ENCODE data around the gene EFHC1.
"Not testable (repeated sequence)": the region's sequence is repeated elsewhere in the genome, so short reads cannot be mapped to it uniquely, and the experiment has no call there.

Gene EFHC1

DNA sequence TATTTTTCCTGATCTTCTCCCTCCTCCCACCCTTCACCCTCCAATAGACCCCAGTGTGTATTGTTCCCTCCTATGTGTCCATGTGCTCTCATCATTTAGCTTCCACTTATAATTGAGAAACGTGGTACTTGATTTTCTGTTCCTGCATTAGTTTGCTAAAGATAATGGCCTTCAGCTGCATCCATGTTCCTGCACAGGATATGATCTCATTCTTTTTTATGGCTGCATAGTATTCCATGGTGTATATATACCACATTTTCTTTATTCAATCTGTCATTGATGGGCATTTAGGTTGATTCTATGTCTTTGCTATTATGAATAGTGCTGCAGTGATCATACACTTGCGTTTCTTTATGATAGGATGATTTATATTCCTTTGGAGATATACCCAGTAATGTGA lies 41.1 kb downstream of the EFHC1 start:
- not testable (repeated sequence) for H3K4me1 ChIP-seq (ENCODE audit: control insufficient read depth, low read depth, low read length); H3K18ac ChIP-seq (ENCODE audit: low read length); DNase-seq; H3K27ac ChIP-seq (ENCODE audit: low read depth, low read length); H3K56ac ChIP-seq (ENCODE audit: low read length); H4K5ac ChIP-seq (ENCODE audit: low read length); H3K4ac ChIP-seq (ENCODE audit: low read depth, low read length); H3K79me1 ChIP-seq (ENCODE audit: low read length); H2AK5ac ChIP-seq (ENCODE audit: low read length); H3K4me2 ChIP-seq (ENCODE audit: low read length); H3K36me3 ChIP-seq (ENCODE audit: control insufficient read depth, insufficient read depth, low read length); H3K79me2 ChIP-seq (ENCODE audit: control insufficient read depth, insufficient read depth, low read length); H3K23ac ChIP-seq (ENCODE audit: low read length); H2BK5ac ChIP-seq (ENCODE audit: low read length); H3K9ac ChIP-seq (ENCODE audit: low read length); H3K27me3 ChIP-seq (ENCODE audit: insufficient read depth, low read length, poor library complexity); H4K8ac ChIP-seq (ENCODE audit: low read depth, low read length); H3K4me3 ChIP-seq (ENCODE audit: low read length); H2BK120ac ChIP-seq (ENCODE audit: low read depth, low read length); H2BK15ac ChIP-seq (replicated peaks; ENCODE audit: low read depth)
- WGBS (ENCODE audit: extremely low coverage, insufficient coverage, low lambda C conversion rate) = no CpG with 5 or more reads among the region's 2 CpGs

DNA sequence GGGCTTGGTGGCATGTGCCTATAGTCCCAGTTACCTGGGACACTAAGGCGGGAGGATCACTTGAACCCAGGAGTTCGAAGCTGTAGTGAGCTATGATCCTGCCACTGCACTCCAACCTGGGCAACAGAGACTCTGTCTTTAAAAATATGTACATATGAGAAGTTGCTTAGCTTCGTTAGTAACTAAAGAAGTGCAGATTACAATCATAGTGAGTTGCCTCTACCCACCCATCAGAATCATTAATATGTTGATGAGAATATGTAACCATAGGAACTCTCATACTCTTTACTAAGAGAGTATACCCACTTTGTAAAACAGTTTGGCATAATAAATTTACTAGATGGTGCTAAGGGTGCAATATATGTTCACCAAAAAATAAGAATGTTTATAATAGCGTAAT lies 54.0 kb downstream of the EFHC1 start:
- H2BK15ac ChIP-seq (replicated peaks; ENCODE audit: low read depth) = no peak overlapping the region
- H3K79me2 ChIP-seq (ENCODE audit: control insufficient read depth, insufficient read depth, low read length) = no peaks in the 10 kb centered on the region
- no peak overlapping the region for H4K5ac ChIP-seq (ENCODE audit: low read length)
- H3K18ac ChIP-seq (ENCODE audit: low read length) = no peak overlapping the region
- H3K27me3 ChIP-seq (ENCODE audit: insufficient read depth, low read length, poor library complexity) = no peaks in the 10 kb centered on the region
- DNase-seq = no peak
- H3K79me1 ChIP-seq (ENCODE audit: low read length) = no peaks in the 10 kb centered on the region
- no peak overlapping the region for H3K27ac ChIP-seq (ENCODE audit: low read depth, low read length)
- no peak overlapping the region for H4K8ac ChIP-seq (ENCODE audit: low read depth, low read length)
- no peak overlapping the region for H2AK5ac ChIP-seq (ENCODE audit: low read length)
- H2BK120ac ChIP-seq (ENCODE audit: low read depth, low read length) = no peak overlapping the region
- no peak overlapping the region for H3K4me2 ChIP-seq (ENCODE audit: low read length)
- no peaks in the 10 kb centered on the region for H3K4me1 ChIP-seq (ENCODE audit: control insufficient read depth, low read depth, low read length)
- H3K36me3 ChIP-seq (ENCODE audit: control insufficient read depth, insufficient read depth, low read length) = no peaks in the 10 kb centered on the region
- no peak overlapping the region for H3K23ac ChIP-seq (ENCODE audit: low read length)
- H3K56ac ChIP-seq (ENCODE audit: low read length) = no peak overlapping the region
- H3K4ac ChIP-seq (ENCODE audit: low read depth, low read length) = no peak overlapping the region
- H3K9ac ChIP-seq (ENCODE audit: low read length) = no peak overlapping the region
- no peak overlapping the region for H2BK5ac ChIP-seq (ENCODE audit: low read length)
- H3K4me3 ChIP-seq (ENCODE audit: low read length) = no peak overlapping the region
- WGBS (ENCODE audit: extremely low coverage, insufficient coverage, low lambda C conversion rate) = no CpG with 5 or more reads among the region's 4 CpGs

GRCh38 chr6:52475307-52475706 lies 55.2 kb downstream of the EFHC1 start:
- no peaks in the 10 kb centered on the region for H3K36me3 ChIP-seq (ENCODE audit: control insufficient read depth, insufficient read depth, low read length)
- H3K27ac ChIP-seq (ENCODE audit: low read depth, low read length) = no peak overlapping the region
- no peak overlapping the region for H3K9ac ChIP-seq (ENCODE audit: low read length)
- no peak overlapping the region for H2BK120ac ChIP-seq (ENCODE audit: low read depth, low read length)
- H2BK5ac ChIP-seq (ENCODE audit: low read length) = no peak overlapping the region
- no peak overlapping the region for H3K18ac ChIP-seq (ENCODE audit: low read length)
- WGBS (ENCODE audit: extremely low coverage, insufficient coverage, low lambda C conversion rate) = no CpG with 5 or more reads among the region's 2 CpGs
- no peak overlapping the region for H2BK15ac ChIP-seq (replicated peaks; ENCODE audit: low read depth)
- DNase-seq = no peak
- no peak overlapping the region for H2AK5ac ChIP-seq (ENCODE audit: low read length)
- H3K27me3 ChIP-seq (ENCODE audit: insufficient read depth, low read length, poor library complexity) = no peaks in the 10 kb centered on the region
- H3K56ac ChIP-seq (ENCODE audit: low read length) = no peak overlapping the region
- no peak overlapping the region for H3K4me3 ChIP-seq (ENCODE audit: low read length)
- H4K8ac ChIP-seq (ENCODE audit: low read depth, low read length) = no peak overlapping the region
- no peak overlapping the region for H3K4ac ChIP-seq (ENCODE audit: low read depth, low read length)
- H3K79me1 ChIP-seq (ENCODE audit: low read length) = no peaks in the 10 kb centered on the region
- no peak overlapping the region for H4K5ac ChIP-seq (ENCODE audit: low read length)
- H3K23ac ChIP-seq (ENCODE audit: low read length) = no peak overlapping the region
- H3K4me2 ChIP-seq (ENCODE audit: low read length) = no peak overlapping the region
- no peaks in the 10 kb centered on the region for H3K79me2 ChIP-seq (ENCODE audit: control insufficient read depth, insufficient read depth, low read length)
- H3K4me1 ChIP-seq (ENCODE audit: control insufficient read depth, low read depth, low read length) = no peaks in the 10 kb centered on the region

DNA sequence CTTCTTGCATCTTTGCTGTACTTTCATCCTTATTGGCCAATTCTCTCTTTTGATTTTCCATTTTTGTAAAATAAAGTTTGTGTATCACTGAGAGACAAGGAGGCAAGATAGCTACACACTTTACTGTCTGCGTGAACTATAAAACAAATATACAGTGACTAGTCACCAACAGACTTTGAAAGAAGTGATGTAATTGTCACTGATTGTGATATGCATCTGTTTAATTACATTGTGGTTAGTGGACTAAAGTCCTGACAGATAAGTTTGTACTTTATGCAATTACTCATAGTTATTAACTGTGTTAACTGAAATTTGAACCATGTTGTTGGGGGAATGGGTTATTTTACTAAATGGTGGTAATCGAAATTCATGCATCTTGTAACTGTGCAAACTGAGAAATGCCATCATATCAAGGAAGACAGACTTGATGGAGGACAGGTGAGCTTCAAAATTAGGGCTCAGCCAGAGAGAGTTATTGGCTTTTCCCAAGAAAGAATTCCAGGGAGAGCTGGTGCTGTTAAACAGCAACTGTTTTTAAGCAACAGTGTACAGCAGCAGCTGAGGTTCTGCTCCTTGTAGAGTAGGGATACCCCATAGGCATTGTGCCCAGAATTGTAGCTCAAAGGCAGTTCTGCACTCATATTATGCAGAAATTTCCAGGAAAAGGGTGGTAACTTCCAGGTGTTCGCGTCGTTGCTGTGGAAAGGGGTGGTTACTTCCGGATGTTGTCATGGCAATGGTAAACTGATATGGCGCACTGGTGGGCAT lies 62.9 kb downstream of the EFHC1 start:
- H4K5ac ChIP-seq (ENCODE audit: low read length) = no peak overlapping the region
- H3K36me3 ChIP-seq (ENCODE audit: control insufficient read depth, insufficient read depth, low read length) = no peaks in the 10 kb centered on the region
- H3K56ac ChIP-seq (ENCODE audit: low read length) = no peak overlapping the region
- no peak overlapping the region for H3K4me3 ChIP-seq (ENCODE audit: low read length)
- no peak overlapping the region for H4K8ac ChIP-seq (ENCODE audit: low read depth, low read length)
- H3K23ac ChIP-seq (ENCODE audit: low read length) = no peak overlapping the region
- no peak overlapping the region for H2BK5ac ChIP-seq (ENCODE audit: low read length)
- no peaks in the 10 kb centered on the region for H3K79me2 ChIP-seq (ENCODE audit: control insufficient read depth, insufficient read depth, low read length)
- no peaks in the 10 kb centered on the region for H3K79me1 ChIP-seq (ENCODE audit: low read length)
- WGBS (ENCODE audit: extremely low coverage, insufficient coverage, low lambda C conversion rate) = no CpG with 5 or more reads among the region's 7 CpGs
- no peak overlapping the region for H2BK15ac ChIP-seq (replicated peaks; ENCODE audit: low read depth)
- no peak overlapping the region for H3K9ac ChIP-seq (ENCODE audit: low read length)
- DNase-seq = no peak
- H3K27me3 ChIP-seq (ENCODE audit: insufficient read depth, low read length, poor library complexity) = no peaks in the 10 kb centered on the region
- no peak overlapping the region for H3K18ac ChIP-seq (ENCODE audit: low read length)
- H3K4ac ChIP-seq (ENCODE audit: low read depth, low read length) = no peak overlapping the region
- H2AK5ac ChIP-seq (ENCODE audit: low read length) = no peak overlapping the region
- no peak overlapping the region for H3K4me2 ChIP-seq (ENCODE audit: low read length)
- no peak overlapping the region for H3K27ac ChIP-seq (ENCODE audit: low read depth, low read length)
- no peak overlapping the region for H2BK120ac ChIP-seq (ENCODE audit: low read depth, low read length)
- H3K4me1 ChIP-seq (ENCODE audit: control insufficient read depth, low read depth, low read length) = no peaks in the 10 kb centered on the region

GRCh38 chr6:52483671-52484003 lies 63.5 kb downstream of the EFHC1 start:
- no peak for DNase-seq
- Histone ChIP-seq H3K4me2 (ENCODE audit: low read length) (no peak overlapping the region), H3K18ac (ENCODE audit: low read length) (no peak overlapping the region), H4K8ac (ENCODE audit: low read depth, low read length) (no peak overlapping the region), H2BK5ac (ENCODE audit: low read length) (no peak overlapping the region), H3K27ac (ENCODE audit: low read depth, low read length) (no peak overlapping the region), H3K9ac (ENCODE audit: low read length) (no peak overlapping the region), H3K4me1 (ENCODE audit: control insufficient read depth, low read depth, low read length) (no peaks in the 10 kb centered on the region), H3K79me1 (ENCODE audit: low read length) (no peaks in the 10 kb centered on the region), H3K79me2 (ENCODE audit: control insufficient read depth, insufficient read depth, low read length) (no peaks in the 10 kb centered on the region), H2AK5ac (ENCODE audit: low read length) (no peak overlapping the region), H3K4me3 (ENCODE audit: low read length) (no peak overlapping the region), H2BK15ac (replicated peaks; ENCODE audit: low read depth) (no peak overlapping the region), H3K27me3 (ENCODE audit: insufficient read depth, low read length, poor library complexity) (no peaks in the 10 kb centered on the region), H4K5ac (ENCODE audit: low read length) (no peak overlapping the region), H3K23ac (ENCODE audit: low read length) (no peak overlapping the region), H3K56ac (ENCODE audit: low read length) (no peak overlapping the region), H3K4ac (ENCODE audit: low read depth, low read length) (no peak overlapping the region), H3K36me3 (ENCODE audit: control insufficient read depth, insufficient read depth, low read length) (no peaks in the 10 kb centered on the region), H2BK120ac (ENCODE audit: low read depth, low read length) (no peak overlapping the region)
- no CpG with 5 or more reads among the region's 3 CpGs for WGBS (ENCODE audit: extremely low coverage, insufficient coverage, low lambda C conversion rate)

GRCh38 chr6:52489881-52490280 lies 69.7 kb downstream of the EFHC1 start:
- no peak for DNase-seq
- Histone ChIP-seq H2BK120ac (ENCODE audit: low read depth, low read length) (no peak overlapping the region), H3K9ac (ENCODE audit: low read length) (no peak overlapping the region), H3K4me1 (ENCODE audit: control insufficient read depth, low read depth, low read length) (no peaks in the 10 kb centered on the region), H2BK15ac (replicated peaks; ENCODE audit: low read depth) (no peak overlapping the region), H3K23ac (ENCODE audit: low read length) (no peak overlapping the region), H3K79me1 (ENCODE audit: low read length) (no peaks in the 10 kb centered on the region), H3K4ac (ENCODE audit: low read depth, low read length) (no peak overlapping the region), H2BK5ac (ENCODE audit: low read length) (no peak overlapping the region), H3K27ac (ENCODE audit: low read depth, low read length) (no peak overlapping the region), H2AK5ac (ENCODE audit: low read length) (no peak overlapping the region), H3K79me2 (ENCODE audit: control insufficient read depth, insufficient read depth, low read length) (no peaks in the 10 kb centered on the region), H3K56ac (ENCODE audit: low read length) (no peak overlapping the region), H4K8ac (ENCODE audit: low read depth, low read length) (no peak overlapping the region), H3K27me3 (ENCODE audit: insufficient read depth, low read length, poor library complexity) (no peaks in the 10 kb centered on the region), H3K36me3 (ENCODE audit: control insufficient read depth, insufficient read depth, low read length) (no peaks in the 10 kb centered on the region), H3K18ac (ENCODE audit: low read length) (no peak overlapping the region), H3K4me2 (ENCODE audit: low read length) (no peak overlapping the region), H3K4me3 (ENCODE audit: low read length) (no peak overlapping the region), H4K5ac (ENCODE audit: low read length) (no peak overlapping the region)
- no CpG with 5 or more reads among the region's 5 CpGs for WGBS (ENCODE audit: extremely low coverage, insufficient coverage, low lambda C conversion rate)

All from mesendoderm (in vitro differentiated cells).